Heart right ventricle (tissue), 16 donors: ENCODE data around the gene COL7A1. TPM values are rescaled to one million over a fixed set of nuclear protein-coding genes. Genes with fewer than 3 reads are reported as not detected.

Source experiments
- ATAC-seq, 8 donors: fragments of 200-7000 bp; cut with Tn5 transposase; one replicate each; pipeline ENCODE4 v1.9.1; 2020; ENCODE audit warnings: mild to moderate bottlenecking in 8 of 8, moderate library complexity in 8 of 8, moderate number of reproducible peaks in 1 of 8
- DNase-seq, 2 donors: peaks; one replicate each; pipeline ENCODE4 v3.0.0-alpha.2; 2020
- H3K27ac ChIP-seq, 10 donors: fragments of 200-600 bp; sonication (generic) in 2 of 10; one replicate each; pipeline versions ENCODE4 v1.5.0 to v1.8.0; 2020 to 2022; ENCODE audit warnings: mild to moderate bottlenecking in 3 of 10
- H3K27me3 ChIP-seq, 7 donors: fragments of 200-600 bp; one replicate each; pipeline ENCODE4 v1.8.0; 2021 to 2022; ENCODE audit warnings: mild to moderate bottlenecking in 2 of 7
- H3K36me3 ChIP-seq, 9 donors: fragments of 200-600 bp; sonication (generic) in 1 of 9; one replicate each; pipeline versions ENCODE4 v1.5.0 to v1.8.0; 2020 to 2022; ENCODE audit warnings: mild to moderate bottlenecking in 2 of 9
- H3K4me1 ChIP-seq, 9 donors: fragments of 200-600 bp; sonication (generic) in 1 of 9; one replicate each; pipeline versions ENCODE4 v1.5.0 to v1.8.0; 2020 to 2022; ENCODE audit warnings: mild to moderate bottlenecking in 4 of 9
- H3K4me3 ChIP-seq, 10 donors: fragments of 200-600 bp; sonication (generic) in 2 of 10; one replicate each; pipeline versions ENCODE4 v1.5.0 to v1.8.0; 2020 to 2022; ENCODE audit warnings: mild to moderate bottlenecking in 7 of 10, moderate library complexity in 2 of 10
- H3K9me3 ChIP-seq, 11 donors: fragments of 200-600 bp in 10 of 11; sonication (generic) in 2 of 11; one replicate each; pipeline versions ENCODE4 v1.5.0 to v1.8.0; 2013 to 2022; ENCODE audit warnings: mild to moderate bottlenecking in 2 of 11, control low read depth in 1 of 11, moderate library complexity in 1 of 11
- WGBS, 2 donors: extraction: QIAGEN DNeasy Blood & Tissue Kit; methylation state at CpG; one replicate each; pipeline ENCODE4 v1.1.7; 2013; ENCODE audit warnings: inconsistent platforms in 1 of 2; 5-methylcytosine and 5-hydroxymethylcytosine counted together
- intact Hi-C, 10 donors: fragments of 100-400 bp; cut with DNase I; formaldehyde crosslinking; loops; one replicate each; pipeline versions ENCODE4 v1.11.1 to v1.14.2; 2022
- polyA plus RNA-seq, 2 donors: library from polyadenylated mRNA; stranded (reverse); fragments of 200-250 nt; gene quantifications; one replicate each; pipeline ENCODE4 v1.2.3, GENCODE V29; 2013
- total RNA-seq, 10 donors: library from RNA; stranded (reverse); fragmentation: NEBNext Ultra II Directional in 3 of 10; extraction: Animal tissue kit (Norgen Biotek cat#: 25700) in 3 of 10; gene quantifications; one replicate each; pipeline versions ENCODE4 v1.2.1 to v1.2.4, GENCODE V29; 2021 to 2023
- TF ChIP-seq, protein P1 (sequence below), 9 donors: fragments of 200-600 bp; sonication (generic) in 2 of 9; IDR thresholded peaks; one replicate each; pipeline versions ENCODE4 v1.5.0 to v1.8.0; 2021 to 2022; ENCODE audit warnings: antibody characterized with exemption in 9 of 9, mild to moderate bottlenecking in 5 of 9, moderate library complexity in 1 of 9
- donor health status: Arrhythmogenic right ventricular cardiomyopathy.
- donor health status: ischemic (EF 13 %, LVEDD 7.1; RV severe dilation, severe dysfunction).
- donor health status: healthy with polysubstance abuse.
- donor health status: DM: no; HTN: yes; CAD: no.
- donor health status: DM: no; HTN: no; CAD: no.
- donor health status: ischemic (EF 25% LVEDD 6.9; RV normal size, moderate dysfunction).
- donor health status: ischemic (EF 25% LVEDD 5.7; RV mildly dilated, moderate dysfunction).
- donor health status: healthy.
- donor health status: DM: yes; HTN: yes; CAD: no.
- donor health status: Ischemic cardiomyopathy.
- donor health status: ischemic (EF 35%, LVEDD 5.7; RV mildly dilated, moderate dysfunction).
- donor health status: nonischemic (EF 11% LVEDD 7.7; RV severe dilation, severe dysfunction).
- donor health status: DM: yes; HTN: yes; CAD: no.
- donor health status: PGD.
- donor health status: ischemic (EF 29% LVEDD 5.4; RV normal size, mild dysfunction).
- donor health status: nonischemic (EF 23%, LVEDD 6.1; RV moderate dilation, normal function).

Gene COL7A1
- total and polyA plus RNA-seq, 12 donors, result 6.1 to 63.5 (median 12.6) TPM

DNA sequence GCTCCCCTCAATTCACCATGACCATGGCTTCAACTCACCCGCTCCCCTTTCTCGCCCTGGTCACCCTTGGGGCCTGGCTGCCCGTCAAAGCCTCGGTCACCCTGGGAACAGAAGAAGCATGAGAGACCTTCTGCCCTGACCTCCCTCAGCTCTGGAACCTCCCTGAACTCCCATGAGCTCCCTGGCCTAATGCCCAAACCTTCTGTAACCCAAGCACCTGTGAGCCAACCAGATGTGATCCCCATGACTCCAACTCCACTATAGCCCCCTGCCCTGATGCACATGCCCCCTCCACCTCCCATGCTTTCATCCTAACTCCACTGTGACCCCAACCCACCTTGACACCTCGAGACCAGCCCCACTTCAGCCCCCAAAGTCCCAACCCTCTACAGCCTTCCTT, 28.0 kb downstream of the COL7A1 start:
- H3K27ac ChIP-seq, result no peak overlapping the region
- H3K4me3 ChIP-seq, result no peak overlapping the region
- H3K27me3 ChIP-seq, result no peaks in the 10 kb centered on the region
- intact Hi-C loops, result no loop called here
- peaks cover 0 to 8% (median 0%) of the 10 kb centered on the region in 9 donors for H3K36me3 ChIP-seq
- TF ChIP-seq, protein P1, sequence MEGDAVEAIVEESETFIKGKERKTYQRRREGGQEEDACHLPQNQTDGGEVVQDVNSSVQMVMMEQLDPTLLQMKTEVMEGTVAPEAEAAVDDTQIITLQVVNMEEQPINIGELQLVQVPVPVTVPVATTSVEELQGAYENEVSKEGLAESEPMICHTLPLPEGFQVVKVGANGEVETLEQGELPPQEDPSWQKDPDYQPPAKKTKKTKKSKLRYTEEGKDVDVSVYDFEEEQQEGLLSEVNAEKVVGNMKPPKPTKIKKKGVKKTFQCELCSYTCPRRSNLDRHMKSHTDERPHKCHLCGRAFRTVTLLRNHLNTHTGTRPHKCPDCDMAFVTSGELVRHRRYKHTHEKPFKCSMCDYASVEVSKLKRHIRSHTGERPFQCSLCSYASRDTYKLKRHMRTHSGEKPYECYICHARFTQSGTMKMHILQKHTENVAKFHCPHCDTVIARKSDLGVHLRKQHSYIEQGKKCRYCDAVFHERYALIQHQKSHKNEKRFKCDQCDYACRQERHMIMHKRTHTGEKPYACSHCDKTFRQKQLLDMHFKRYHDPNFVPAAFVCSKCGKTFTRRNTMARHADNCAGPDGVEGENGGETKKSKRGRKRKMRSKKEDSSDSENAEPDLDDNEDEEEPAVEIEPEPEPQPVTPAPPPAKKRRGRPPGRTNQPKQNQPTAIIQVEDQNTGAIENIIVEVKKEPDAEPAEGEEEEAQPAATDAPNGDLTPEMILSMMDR (IDR thresholded peaks at IDR 0.05), result no peak
- H3K4me1 ChIP-seq, result peaks cover 0 to 36% (median 0%) of the 10 kb centered on the region in 9 donors
- no peaks in the 10 kb centered on the region for H3K9me3 ChIP-seq
- ATAC-seq (no peak), DNase-seq (no peak)
- 86% methylated on average over 5 of the region's 5 CpGs for WGBS, 2 donors

DNA sequence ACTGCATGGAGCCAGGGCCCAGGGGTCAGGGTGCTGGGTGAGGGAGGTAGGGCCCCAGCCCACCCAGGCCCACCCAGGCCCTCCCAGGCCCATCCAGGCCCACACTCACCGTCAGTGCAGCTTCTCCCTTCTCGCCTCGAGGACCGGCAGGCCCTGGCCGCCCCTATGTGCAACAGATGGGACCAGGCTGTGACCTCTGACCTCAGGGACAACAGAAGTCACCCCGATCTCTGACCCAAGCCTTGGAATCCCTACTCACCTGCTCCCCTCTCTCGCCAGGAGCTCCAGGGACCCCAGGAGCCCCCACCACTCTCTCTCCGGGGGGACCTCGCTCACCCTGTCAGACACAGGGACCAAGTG, 28.7 kb downstream of the COL7A1 start:
- intact Hi-C loops, result no loop called here
- Histone ChIP-seq H3K4me1 (peaks cover 0 to 40% (median 0%) of the 10 kb centered on the region in 9 donors), H3K36me3 (peaks cover 0 to 2% (median 0%) of the 10 kb centered on the region in 9 donors), H3K27ac (no peak overlapping the region), H3K4me3 (no peak overlapping the region), H3K27me3 (no peaks in the 10 kb centered on the region), H3K9me3 (no peaks in the 10 kb centered on the region)
- TF ChIP-seq, protein P1 (IDR thresholded peaks at IDR 0.05), result no peak
- DNase-seq, result no peak
- 89 to 94% methylated on average over 9 of the region's 9 CpGs for WGBS, 2 donors
- ATAC-seq, result no peak

DNA sequence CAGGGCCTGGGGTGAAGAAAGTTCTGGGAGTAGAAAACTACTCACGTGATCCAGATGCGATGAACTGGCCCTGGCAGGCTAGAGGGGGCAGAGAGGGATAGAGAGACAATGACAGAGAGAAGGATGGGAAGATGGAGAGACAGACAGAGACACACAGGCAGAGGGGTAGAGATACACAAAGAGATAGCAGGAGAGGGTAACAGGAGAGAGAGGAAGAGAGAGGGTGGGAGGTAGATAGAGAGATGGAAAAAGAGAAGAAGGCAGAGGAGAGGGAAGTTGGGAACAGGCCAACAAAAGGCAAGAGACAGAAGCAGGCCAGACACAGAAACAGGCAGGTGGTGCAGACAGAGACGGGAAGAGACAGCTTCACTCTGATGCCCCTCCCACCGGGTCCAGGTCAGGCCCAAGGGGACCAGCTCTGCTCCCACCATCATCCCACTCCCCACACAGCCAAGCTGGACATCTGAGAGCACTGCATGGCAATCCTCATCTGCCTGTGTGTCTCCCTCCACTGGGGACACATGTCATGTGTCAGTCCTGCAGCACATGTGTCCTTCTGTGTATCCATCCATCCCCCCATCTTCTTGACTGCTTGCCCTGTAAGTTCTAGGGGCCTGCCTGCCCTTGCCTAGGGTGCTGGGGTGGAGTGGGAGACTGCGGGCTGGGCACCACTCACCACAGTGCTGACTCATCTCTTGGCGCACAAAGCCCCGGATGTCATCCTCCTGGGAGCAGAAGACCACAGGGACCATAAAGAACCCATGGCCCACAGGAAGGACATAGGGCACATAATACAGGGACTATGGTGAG, 29.3 kb downstream of the COL7A1 start:
- H3K27me3 ChIP-seq, result no peaks in the 10 kb centered on the region
- peaks cover 0 to 2% (median 0%) of the 10 kb centered on the region in 9 donors for H3K36me3 ChIP-seq
- H3K27ac ChIP-seq, result no peak overlapping the region
- DNase-seq (no peak), ATAC-seq (peak in 1 of 8 donors; percentile 8)
- intact Hi-C loops, result no loop called here
- no peaks in the 10 kb centered on the region for H3K9me3 ChIP-seq
- no peak overlapping the region for H3K4me3 ChIP-seq
- peaks cover 0 to 46% (median 6%) of the 10 kb centered on the region in 9 donors for H3K4me1 ChIP-seq
- TF ChIP-seq, protein P1 (IDR thresholded peaks at IDR 0.05), result no peak
- WGBS, 2 donors, result 66 to 72% methylated on average over 7 of the region's 7 CpGs

DNA sequence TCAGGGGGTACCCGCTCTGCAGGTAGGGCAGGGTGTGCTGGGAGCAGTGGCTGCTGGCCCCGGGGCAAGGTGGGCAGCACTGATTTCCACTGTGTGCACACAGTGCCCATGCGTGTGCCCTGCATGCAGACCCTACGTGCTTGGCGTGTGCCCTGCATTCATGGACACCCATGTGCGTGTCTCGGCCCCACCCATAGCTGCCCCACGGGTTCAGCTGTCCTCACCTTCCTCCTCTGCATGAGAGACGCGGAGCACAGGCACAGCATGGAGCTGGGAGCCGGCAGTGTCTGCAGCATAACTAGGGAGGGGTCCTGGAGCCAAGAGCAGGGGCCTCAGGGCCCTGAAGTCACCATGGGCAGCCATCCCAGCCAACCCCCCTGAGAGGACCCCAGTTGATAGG, 29.9 kb downstream of the COL7A1 start:
- DNase-seq (no peak), ATAC-seq (no peak)
- Histone ChIP-seq H3K36me3 (no peaks in the 10 kb centered on the region), H3K27me3 (no peaks in the 10 kb centered on the region), H3K4me1 (peaks cover 5 to 52% (median 12%) of the 10 kb centered on the region in 9 donors), H3K27ac (no peak overlapping the region), H3K4me3 (no peak overlapping the region), H3K9me3 (no peaks in the 10 kb centered on the region)
- intact Hi-C loops, result no loop called here
- TF ChIP-seq, protein P1 (IDR thresholded peaks at IDR 0.05), result no peak
- WGBS, 2 donors, result 76 to 81% methylated on average over 11 of the region's 11 CpGs
